Measurements from ENCODE around the gene FAM240A. TPM values are rescaled to one million over a fixed set of nuclear protein-coding genes. Genes with fewer than 3 reads are reported as not detected.
A peak's percentile ranks its signal among the peaks of the same experiment; 100 is the strongest.

The FAM240A gene
- total RNA-seq, 2 experiments from 2014 or later = not detected

- H3K9me3 Mint-ChIP-seq = no peaks in the 10 kb centered on the region
- Histone ChIP-seq H3K27me3 (ENCODE audit: control insufficient read depth in 1 of 2, insufficient read depth in 2 of 2, low read length in 2 of 2) (no peaks in the 10 kb centered on the region), H3K4me1 (ENCODE audit: insufficient read depth, low read length) (no peaks in the 10 kb centered on the region), H3K27ac (ENCODE audit: low read depth in 1 of 2, low read length in 2 of 2) (no peak overlapping the region), H3K4me3 (ENCODE audit: low read length) (no peak overlapping the region), H3K36me3 (ENCODE audit: insufficient read depth, low read length) (no peaks in the 10 kb centered on the region), H3K9me3 (ENCODE audit: control insufficient read depth in 1 of 2, insufficient read depth in 1 of 2, low read length in 2 of 2) (no peaks in the 10 kb centered on the region)
- ChIA-PET CTCF (no interaction called here), POLR2A (no interaction called here)
- no peak for DNase-seq
- intact Hi-C loops (cut with DNase I, micrococcal nuclease) = no loop called here
- ATAC-seq (ENCODE audit: poor library complexity) = no peak
- H3K4me3 Mint-ChIP-seq = no peak overlapping the region
- no peak for TF ChIP-seq CTCF (IDR thresholded peaks at IDR 0.05)
- H3K4me1 Mint-ChIP-seq (ENCODE audit: low read depth) = no peaks in the 10 kb centered on the region
- H3K27me3 Mint-ChIP-seq = no peaks in the 10 kb centered on the region
- H3K27ac Mint-ChIP-seq = no peak overlapping the region
- no peaks in the 10 kb centered on the region for H3K36me3 Mint-ChIP-seq (ENCODE audit: low read depth)
Observed at GRCh38 chr3:46665763-46666452, 53.6 kb downstream of the FAM240A start.

- no peaks in the 10 kb centered on the region for H3K27me3 ChIP-seq (ENCODE audit: control insufficient read depth in 1 of 2, insufficient read depth in 2 of 2, low read length in 2 of 2)
- intact Hi-C loops (cut with DNase I, micrococcal nuclease) = no loop called here
- H3K9me3 Mint-ChIP-seq = no peaks in the 10 kb centered on the region
Observed at GRCh38 chr3:46666453-46666845, 54.1 kb downstream of the FAM240A start.

GRCh38 chr3:46667061-46667621 is 54.8 kb downstream of the FAM240A start:
- Histone ChIP-seq H3K27ac (ENCODE audit: low read depth in 1 of 2, low read length in 2 of 2) (no peak overlapping the region), H3K4me3 (ENCODE audit: low read length) (no peak overlapping the region), H3K36me3 (ENCODE audit: insufficient read depth, low read length) (no peaks in the 10 kb centered on the region), H3K27me3 (ENCODE audit: control insufficient read depth in 1 of 2, insufficient read depth in 2 of 2, low read length in 2 of 2) (no peaks in the 10 kb centered on the region), H3K9me3 (ENCODE audit: control insufficient read depth in 1 of 2, insufficient read depth in 1 of 2, low read length in 2 of 2) (no peaks in the 10 kb centered on the region), H3K4me1 (ENCODE audit: insufficient read depth, low read length) (no peaks in the 10 kb centered on the region)
- no peak for TF ChIP-seq CTCF (IDR thresholded peaks at IDR 0.05)
- Mint-ChIP-seq H3K9me3 (no peaks in the 10 kb centered on the region), H3K4me1 (ENCODE audit: low read depth) (no peaks in the 10 kb centered on the region), H3K36me3 (ENCODE audit: low read depth) (peaks cover 10% of the 10 kb centered on the region), H3K27me3 (no peaks in the 10 kb centered on the region), H3K4me3 (no peak overlapping the region), H3K27ac (no peak overlapping the region)
- ATAC-seq (ENCODE audit: poor library complexity) (no peak), DNase-seq (peak in 3 of 14 experiments; percentile 0 to 25 (median 7))
- intact Hi-C loops (cut with DNase I, micrococcal nuclease) = no loop called here
- POLR2A ChIA-PET = no interaction called here
- CTCF ChIA-PET = no interaction called here

More at GRCh38 chr3:46666453-46666845, 54.1 kb downstream of the FAM240A start:
- ChIA-PET CTCF (no interaction called here), POLR2A (no interaction called here)
- ATAC-seq (ENCODE audit: poor library complexity) (no peak), DNase-seq (peak in 1 of 14 experiments; percentile 4)
- Histone ChIP-seq H3K4me3 (ENCODE audit: low read length) (no peak overlapping the region), H3K4me1 (ENCODE audit: insufficient read depth, low read length) (no peaks in the 10 kb centered on the region), H3K36me3 (ENCODE audit: insufficient read depth, low read length) (no peaks in the 10 kb centered on the region), H3K9me3 (ENCODE audit: control insufficient read depth in 1 of 2, insufficient read depth in 1 of 2, low read length in 2 of 2) (no peaks in the 10 kb centered on the region), H3K27ac (ENCODE audit: low read depth in 1 of 2, low read length in 2 of 2) (no peak overlapping the region)
- Mint-ChIP-seq H3K4me1 (ENCODE audit: low read depth) (no peaks in the 10 kb centered on the region), H3K36me3 (ENCODE audit: low read depth) (peaks cover 3% of the 10 kb centered on the region), H3K4me3 (no peak overlapping the region), H3K27me3 (no peaks in the 10 kb centered on the region), H3K27ac (no peak overlapping the region)
- TF ChIP-seq CTCF (IDR thresholded peaks at IDR 0.05) = no peak
